Measurements from ENCODE around the gene SMYD3.

The SMYD3 gene

DNA sequence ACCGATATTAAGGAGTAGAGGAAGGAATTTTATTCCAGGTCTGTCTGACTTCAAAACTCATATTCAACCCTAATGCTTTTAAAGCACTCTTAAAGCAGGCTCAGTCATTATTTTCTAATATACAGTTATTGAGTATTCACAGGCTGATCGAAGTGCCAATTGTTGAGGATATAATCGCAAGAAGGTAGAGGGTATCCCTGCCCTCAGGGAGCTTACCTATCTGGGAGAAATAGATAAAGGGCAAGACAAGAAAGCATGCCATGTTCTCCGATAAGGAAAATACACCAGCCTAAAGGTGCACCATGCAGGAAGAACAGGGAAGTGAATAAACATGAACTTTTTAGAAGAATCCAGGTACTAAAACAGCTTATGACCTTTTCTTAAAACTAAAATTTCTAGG, 361.2 kb downstream of the SMYD3 start:
- TF ChIP-seq, protein P1, sequence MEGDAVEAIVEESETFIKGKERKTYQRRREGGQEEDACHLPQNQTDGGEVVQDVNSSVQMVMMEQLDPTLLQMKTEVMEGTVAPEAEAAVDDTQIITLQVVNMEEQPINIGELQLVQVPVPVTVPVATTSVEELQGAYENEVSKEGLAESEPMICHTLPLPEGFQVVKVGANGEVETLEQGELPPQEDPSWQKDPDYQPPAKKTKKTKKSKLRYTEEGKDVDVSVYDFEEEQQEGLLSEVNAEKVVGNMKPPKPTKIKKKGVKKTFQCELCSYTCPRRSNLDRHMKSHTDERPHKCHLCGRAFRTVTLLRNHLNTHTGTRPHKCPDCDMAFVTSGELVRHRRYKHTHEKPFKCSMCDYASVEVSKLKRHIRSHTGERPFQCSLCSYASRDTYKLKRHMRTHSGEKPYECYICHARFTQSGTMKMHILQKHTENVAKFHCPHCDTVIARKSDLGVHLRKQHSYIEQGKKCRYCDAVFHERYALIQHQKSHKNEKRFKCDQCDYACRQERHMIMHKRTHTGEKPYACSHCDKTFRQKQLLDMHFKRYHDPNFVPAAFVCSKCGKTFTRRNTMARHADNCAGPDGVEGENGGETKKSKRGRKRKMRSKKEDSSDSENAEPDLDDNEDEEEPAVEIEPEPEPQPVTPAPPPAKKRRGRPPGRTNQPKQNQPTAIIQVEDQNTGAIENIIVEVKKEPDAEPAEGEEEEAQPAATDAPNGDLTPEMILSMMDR (conservative IDR thresholded peaks at IDR 0.05; ENCODE audit: low read depth, low read length) = no peak
- no peak for DNase-seq (ENCODE audit: low read depth)
- no peak overlapping the region for H3K4me3 ChIP-seq (ENCODE audit: low read length)

DNA sequence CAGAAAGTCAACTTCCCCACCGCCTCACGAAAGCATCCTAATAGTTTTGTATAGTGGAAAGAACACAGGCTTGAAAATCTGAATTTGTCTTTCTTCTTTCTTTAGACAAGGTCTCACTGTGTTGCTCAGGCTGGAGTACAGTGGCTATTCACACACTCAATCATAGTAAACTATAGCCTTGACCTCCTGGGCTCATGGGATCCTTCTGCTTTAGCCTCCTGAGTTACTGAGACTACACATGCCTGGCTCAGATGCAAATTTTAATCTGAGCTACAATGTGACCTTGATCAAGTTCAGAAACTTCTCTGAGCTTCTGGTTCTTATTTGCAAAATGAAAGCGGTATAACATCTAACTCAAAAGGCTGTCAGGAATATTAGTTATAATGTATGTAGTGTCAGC, 362.1 kb downstream of the SMYD3 start:
- no peak for DNase-seq (ENCODE audit: low read depth)
- TF ChIP-seq, protein P1 (conservative IDR thresholded peaks at IDR 0.05; ENCODE audit: low read depth, low read length) = no peak
- no peak overlapping the region for H3K4me3 ChIP-seq (ENCODE audit: low read length)

- H3K4me3 ChIP-seq (ENCODE audit: low read length) = no peak overlapping the region
- TF ChIP-seq, protein P1 (conservative IDR thresholded peaks at IDR 0.05; ENCODE audit: low read depth, low read length) = no peak
- DNase-seq (ENCODE audit: low read depth) = peak; percentile 61
These were observed 364.7 kb downstream of the SMYD3 start for GRCh38 chr1:246142320-246142893.

DNA sequence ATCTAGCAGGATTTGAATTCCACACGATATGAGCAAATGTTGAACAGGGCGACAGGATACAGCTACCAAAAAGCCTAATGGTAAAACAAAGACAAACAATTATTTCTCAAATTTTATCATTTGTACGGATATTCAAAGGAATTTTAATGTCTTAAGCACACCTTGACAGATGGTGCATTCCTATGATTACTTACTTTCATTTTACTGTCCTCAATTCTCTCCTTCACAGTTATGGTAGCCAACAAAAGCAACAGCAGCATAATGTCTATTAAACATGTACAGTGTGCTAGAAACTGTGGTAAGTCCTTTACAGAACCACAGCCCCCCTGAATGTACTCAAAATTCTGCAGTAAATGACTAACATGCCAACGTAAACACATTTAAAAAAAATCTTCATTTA, 365.8 kb downstream of the SMYD3 start:
- TF ChIP-seq, protein P1 (conservative IDR thresholded peaks at IDR 0.05; ENCODE audit: low read depth, low read length) = no peak
- DNase-seq (ENCODE audit: low read depth) = no peak
- H3K4me3 ChIP-seq (ENCODE audit: low read length) = no peak overlapping the region

GRCh38 chr1:246139745-246140182, 367.3 kb downstream of the SMYD3 start:
- TF ChIP-seq, protein P1 (conservative IDR thresholded peaks at IDR 0.05; ENCODE audit: low read depth, low read length) = no peak
- no peak for DNase-seq (ENCODE audit: low read depth)
- no peak overlapping the region for H3K4me3 ChIP-seq (ENCODE audit: low read length)

GRCh38 chr1:246138781-246139180, 368.3 kb downstream of the SMYD3 start:
- no peak for DNase-seq (ENCODE audit: low read depth)
- no peak overlapping the region for H3K4me3 ChIP-seq (ENCODE audit: low read length)
- TF ChIP-seq, protein P1 (conservative IDR thresholded peaks at IDR 0.05; ENCODE audit: low read depth, low read length) = no peak

DNA sequence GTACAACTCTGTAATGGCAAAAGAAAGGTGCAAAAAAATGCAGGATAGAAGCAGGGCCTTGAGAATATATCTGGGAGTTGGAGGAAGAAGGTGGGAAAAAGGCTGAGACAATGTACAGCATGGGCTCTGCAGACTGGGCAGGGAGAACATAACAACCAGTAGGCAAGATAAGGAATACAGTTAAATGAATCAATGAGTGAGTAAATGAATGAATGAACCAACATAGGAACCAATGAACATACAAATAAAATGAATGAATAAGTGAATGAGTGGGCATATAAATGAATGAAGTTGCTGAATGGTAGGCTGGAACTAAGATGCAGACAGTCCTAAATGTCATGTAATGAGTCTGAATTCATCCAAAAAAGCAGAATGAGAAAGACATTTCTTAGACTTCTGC, 370.6 kb downstream of the SMYD3 start:
- H3K4me3 ChIP-seq (ENCODE audit: low read length) = no peak overlapping the region
- TF ChIP-seq, protein P1 (conservative IDR thresholded peaks at IDR 0.05; ENCODE audit: low read depth, low read length) = no peak
- no peak for DNase-seq (ENCODE audit: low read depth)
